A673 (cell line): ENCODE measurements around the gene RNF217.

ENCODE experiments used
- EZH2 ChIP-seq: fragments of 200-600 bp; sonication (generic); IDR thresholded peaks from 2 replicates; pipeline ENCODE4 v1.6.1; 2017; ENCODE audit warnings: borderline replicate concordance, low read depth, mild to moderate bottlenecking, mixed read lengths, antibody characterized with exemption, low read length; ENCODE audit not compliant: poor library complexity, severe bottlenecking
- TF ChIP-seq, protein P1 (sequence below): fragments of 300-800, 200-600 bp; sonication (generic); conservative IDR thresholded peaks from 2 replicates; pipeline ENCODE4 v1.5.1; 2017; ENCODE audit warnings: low read depth, mild to moderate bottlenecking, antibody characterized with exemption, low read length, moderate library complexity, mixed read lengths

DNA sequence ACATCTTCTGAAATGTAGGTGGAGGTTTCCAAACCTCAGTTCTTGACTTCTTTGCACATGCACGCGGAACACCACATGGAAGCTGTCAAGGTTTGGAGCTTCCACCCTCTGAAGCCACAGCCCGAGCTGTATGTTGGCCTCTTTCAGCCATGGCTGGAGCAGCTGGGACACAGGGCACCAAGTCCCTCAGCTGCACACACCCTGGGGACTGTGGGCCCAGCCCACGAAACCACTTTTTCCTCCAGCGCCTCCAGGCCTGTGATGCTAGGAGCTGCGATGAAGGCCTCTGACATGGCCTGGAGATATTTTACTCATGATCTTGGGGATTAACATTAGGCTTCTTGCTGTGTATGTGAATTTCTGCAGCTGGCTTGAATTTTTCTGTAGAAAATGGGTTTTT, 68.7 kb downstream of the RNF217 start:
- TF ChIP-seq, protein P1, sequence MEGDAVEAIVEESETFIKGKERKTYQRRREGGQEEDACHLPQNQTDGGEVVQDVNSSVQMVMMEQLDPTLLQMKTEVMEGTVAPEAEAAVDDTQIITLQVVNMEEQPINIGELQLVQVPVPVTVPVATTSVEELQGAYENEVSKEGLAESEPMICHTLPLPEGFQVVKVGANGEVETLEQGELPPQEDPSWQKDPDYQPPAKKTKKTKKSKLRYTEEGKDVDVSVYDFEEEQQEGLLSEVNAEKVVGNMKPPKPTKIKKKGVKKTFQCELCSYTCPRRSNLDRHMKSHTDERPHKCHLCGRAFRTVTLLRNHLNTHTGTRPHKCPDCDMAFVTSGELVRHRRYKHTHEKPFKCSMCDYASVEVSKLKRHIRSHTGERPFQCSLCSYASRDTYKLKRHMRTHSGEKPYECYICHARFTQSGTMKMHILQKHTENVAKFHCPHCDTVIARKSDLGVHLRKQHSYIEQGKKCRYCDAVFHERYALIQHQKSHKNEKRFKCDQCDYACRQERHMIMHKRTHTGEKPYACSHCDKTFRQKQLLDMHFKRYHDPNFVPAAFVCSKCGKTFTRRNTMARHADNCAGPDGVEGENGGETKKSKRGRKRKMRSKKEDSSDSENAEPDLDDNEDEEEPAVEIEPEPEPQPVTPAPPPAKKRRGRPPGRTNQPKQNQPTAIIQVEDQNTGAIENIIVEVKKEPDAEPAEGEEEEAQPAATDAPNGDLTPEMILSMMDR = no peak
- TF ChIP-seq EZH2 = no peak
